ENCODE data around the gene LDLRAD3. TPM values are rescaled to one million over a fixed set of nuclear protein-coding genes. Genes with fewer than 3 reads are reported as not detected.
A peak's percentile ranks its signal among the peaks of the same experiment; 100 is the strongest.

The LDLRAD3 gene
- total and polyA plus RNA-seq, 4 donors: 20.9 to 25.6 (median 22.8) TPM

GRCh38 chr11:36161572-36161971 is 217.7 kb downstream of the LDLRAD3 start:
- Histone ChIP-seq H3K4me3 (ENCODE audit: low read depth, low read length) (no peak overlapping the region), H3K27me3 (ENCODE audit: control insufficient read depth, insufficient read depth, low read length) (no peaks in the 10 kb centered on the region), H3K27ac (ENCODE audit: low read depth, low read length) (no peak overlapping the region), H3K4me1 (ENCODE audit: control insufficient read depth, insufficient read depth, low read length) (peaks cover 15% of the 10 kb centered on the region), H3K9me3 (ENCODE audit: control insufficient read depth, insufficient read depth, low read length) (no peaks in the 10 kb centered on the region), H3K36me3 (ENCODE audit: control insufficient read depth, insufficient read depth, low read length) (no peaks in the 10 kb centered on the region)
- whole genome bisulfite sequencing (ENCODE audit: insufficient coverage): 100% methylated on average over 1 of the region's 5 CpGs
- DNase-seq (ENCODE audit: low read depth in 4 of 6, low spot score in 6 of 6): peak in 1 of 6 donors; percentile 33

- no peak overlapping the region for H3K4me3 ChIP-seq (ENCODE audit: low read depth, low read length)
- H3K27ac ChIP-seq (ENCODE audit: low read depth, low read length): peak overlapping the region; percentile 16
- H3K4me1 ChIP-seq (ENCODE audit: control insufficient read depth, insufficient read depth, low read length): peaks cover 15% of the 10 kb centered on the region
- no peaks in the 10 kb centered on the region for H3K9me3 ChIP-seq (ENCODE audit: control insufficient read depth, insufficient read depth, low read length)
- H3K27me3 ChIP-seq (ENCODE audit: control insufficient read depth, insufficient read depth, low read length): no peaks in the 10 kb centered on the region
- WGBS (ENCODE audit: insufficient coverage): 59% methylated on average over 8 of the region's 10 CpGs
- no peaks in the 10 kb centered on the region for H3K36me3 ChIP-seq (ENCODE audit: control insufficient read depth, insufficient read depth, low read length)
- peak in 2 of 6 donors; percentile 70 to 73 for DNase-seq (ENCODE audit: low read depth in 4 of 6, low spot score in 6 of 6)
Measured at GRCh38 chr11:36162006-36162882, 218.4 kb downstream of the LDLRAD3 start.

GRCh38 chr11:36162883-36163434 is 219.1 kb downstream of the LDLRAD3 start:
- peaks cover 15% of the 10 kb centered on the region for H3K4me1 ChIP-seq (ENCODE audit: control insufficient read depth, insufficient read depth, low read length)
- peak in 2 of 6 donors; percentile 80 to 88 for DNase-seq (ENCODE audit: low read depth in 4 of 6, low spot score in 6 of 6)
- no peaks in the 10 kb centered on the region for H3K27me3 ChIP-seq (ENCODE audit: control insufficient read depth, insufficient read depth, low read length)
- WGBS (ENCODE audit: insufficient coverage): 31% methylated on average over 3 of the region's 5 CpGs
- H3K4me3 ChIP-seq (ENCODE audit: low read depth, low read length): no peak overlapping the region
- no peaks in the 10 kb centered on the region for H3K36me3 ChIP-seq (ENCODE audit: control insufficient read depth, insufficient read depth, low read length)
- H3K9me3 ChIP-seq (ENCODE audit: control insufficient read depth, insufficient read depth, low read length): no peaks in the 10 kb centered on the region
- peak overlapping the region; percentile 16 for H3K27ac ChIP-seq (ENCODE audit: low read depth, low read length)

GRCh38 chr11:36164506-36165250 is 220.8 kb downstream of the LDLRAD3 start:
- H3K27ac ChIP-seq (ENCODE audit: low read depth, low read length): no peak overlapping the region
- WGBS (ENCODE audit: insufficient coverage): no CpG with 5 or more reads among the region's 6 CpGs

GRCh38 chr11:36165621-36166397 is 221.9 kb downstream of the LDLRAD3 start:
- WGBS (ENCODE audit: insufficient coverage): 67% methylated on average over 1 of the region's 3 CpGs
- Histone ChIP-seq H3K36me3 (ENCODE audit: control insufficient read depth, insufficient read depth, low read length) (no peaks in the 10 kb centered on the region), H3K27ac (ENCODE audit: low read depth, low read length) (no peak overlapping the region), H3K27me3 (ENCODE audit: control insufficient read depth, insufficient read depth, low read length) (no peaks in the 10 kb centered on the region), H3K9me3 (ENCODE audit: control insufficient read depth, insufficient read depth, low read length) (no peaks in the 10 kb centered on the region), H3K4me3 (ENCODE audit: low read depth, low read length) (no peak overlapping the region), H3K4me1 (ENCODE audit: control insufficient read depth, insufficient read depth, low read length) (peaks cover 10% of the 10 kb centered on the region)
- DNase-seq (ENCODE audit: low read depth in 4 of 6, low spot score in 6 of 6): peak in 1 of 6 donors; percentile 50

More at GRCh38 chr11:36164506-36165250, 220.8 kb downstream of the LDLRAD3 start:
- Histone ChIP-seq H3K9me3 (ENCODE audit: control insufficient read depth, insufficient read depth, low read length) (no peaks in the 10 kb centered on the region), H3K36me3 (ENCODE audit: control insufficient read depth, insufficient read depth, low read length) (no peaks in the 10 kb centered on the region), H3K4me3 (ENCODE audit: low read depth, low read length) (no peak overlapping the region), H3K4me1 (ENCODE audit: control insufficient read depth, insufficient read depth, low read length) (peaks cover 14% of the 10 kb centered on the region), H3K27me3 (ENCODE audit: control insufficient read depth, insufficient read depth, low read length) (no peaks in the 10 kb centered on the region)
- no peak for DNase-seq (ENCODE audit: low read depth in 4 of 6, low spot score in 6 of 6)

- no peak for DNase-seq (ENCODE audit: low read depth in 4 of 6, low spot score in 6 of 6)
- Histone ChIP-seq H3K4me1 (ENCODE audit: control insufficient read depth, insufficient read depth, low read length) (peaks cover 10% of the 10 kb centered on the region), H3K27me3 (ENCODE audit: control insufficient read depth, insufficient read depth, low read length) (no peaks in the 10 kb centered on the region), H3K36me3 (ENCODE audit: control insufficient read depth, insufficient read depth, low read length) (no peaks in the 10 kb centered on the region), H3K27ac (ENCODE audit: low read depth, low read length) (no peak overlapping the region), H3K4me3 (ENCODE audit: low read depth, low read length) (no peak overlapping the region), H3K9me3 (ENCODE audit: control insufficient read depth, insufficient read depth, low read length) (peaks cover 1% of the 10 kb centered on the region)
- WGBS (ENCODE audit: insufficient coverage): 100% methylated on average over 1 of the region's 4 CpGs
Measured at GRCh38 chr11:36167073-36167472, 223.2 kb downstream of the LDLRAD3 start.

- no peaks in the 10 kb centered on the region for H3K36me3 ChIP-seq (ENCODE audit: control insufficient read depth, insufficient read depth, low read length)
- WGBS (ENCODE audit: insufficient coverage): 70% methylated on average over 2 of the region's 6 CpGs
- peaks cover 1% of the 10 kb centered on the region for H3K9me3 ChIP-seq (ENCODE audit: control insufficient read depth, insufficient read depth, low read length)
- H3K27ac ChIP-seq (ENCODE audit: low read depth, low read length): no peak overlapping the region
- DNase-seq (ENCODE audit: low read depth in 4 of 6, low spot score in 6 of 6): no peak
- no peaks in the 10 kb centered on the region for H3K27me3 ChIP-seq (ENCODE audit: control insufficient read depth, insufficient read depth, low read length)
- no peak overlapping the region for H3K4me3 ChIP-seq (ENCODE audit: low read depth, low read length)
- peaks cover 5% of the 10 kb centered on the region for H3K4me1 ChIP-seq (ENCODE audit: control insufficient read depth, insufficient read depth, low read length)
Measured at GRCh38 chr11:36167729-36168128, 223.9 kb downstream of the LDLRAD3 start.

- Histone ChIP-seq H3K36me3 (ENCODE audit: control insufficient read depth, insufficient read depth, low read length) (no peaks in the 10 kb centered on the region), H3K4me3 (ENCODE audit: low read depth, low read length) (no peak overlapping the region), H3K9me3 (ENCODE audit: control insufficient read depth, insufficient read depth, low read length) (no peaks in the 10 kb centered on the region), H3K27me3 (ENCODE audit: control insufficient read depth, insufficient read depth, low read length) (no peaks in the 10 kb centered on the region), H3K4me1 (ENCODE audit: control insufficient read depth, insufficient read depth, low read length) (no peaks in the 10 kb centered on the region), H3K27ac (ENCODE audit: low read depth, low read length) (no peak overlapping the region)
- WGBS (ENCODE audit: insufficient coverage): 100% methylated on average over 1 of the region's 2 CpGs
- DNase-seq (ENCODE audit: low read depth in 4 of 6, low spot score in 6 of 6): no peak
Measured at GRCh38 chr11:36177836-36178235, 234.0 kb downstream of the LDLRAD3 start.

All from spinal cord (tissue), 10 donors.